ENCODE results near the gene SLC2A8. TPM values are rescaled to one million over a fixed set of nuclear protein-coding genes. Genes with fewer than 3 reads are reported as not detected.

SLC2A8 gene
- total RNA-seq, 1 donor from 2014 or later: 38.4 TPM

DNA sequence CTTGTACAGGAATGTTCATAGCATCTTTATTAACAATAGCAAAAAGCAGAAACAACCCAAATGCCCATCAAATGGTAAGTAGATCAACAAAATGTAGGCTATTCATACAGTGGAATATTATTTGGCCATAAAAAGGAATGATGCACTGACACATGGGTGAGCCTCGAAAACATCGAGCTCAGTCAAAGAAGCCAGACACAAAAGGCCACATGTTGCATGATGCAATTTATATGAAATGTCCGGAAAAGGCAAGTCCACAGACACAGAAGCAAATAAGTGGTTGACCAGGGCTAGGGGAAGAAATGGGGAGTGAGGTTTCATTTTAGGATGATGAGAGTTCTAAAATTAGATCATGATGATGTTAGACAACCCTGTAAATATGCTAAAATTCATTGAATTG, 16.5 kb upstream of the SLC2A8 start:
- DNase-seq (ENCODE audit: low spot score): no peak

- DNase-seq (ENCODE audit: low spot score): no peak
Observed at GRCh38 chr9:127382541-127382940, 14.4 kb upstream of the SLC2A8 start.

GRCh38 chr9:127384016-127384730, 12.8 kb upstream of the SLC2A8 start:
- no peak for DNase-seq (ENCODE audit: low spot score)

DNA sequence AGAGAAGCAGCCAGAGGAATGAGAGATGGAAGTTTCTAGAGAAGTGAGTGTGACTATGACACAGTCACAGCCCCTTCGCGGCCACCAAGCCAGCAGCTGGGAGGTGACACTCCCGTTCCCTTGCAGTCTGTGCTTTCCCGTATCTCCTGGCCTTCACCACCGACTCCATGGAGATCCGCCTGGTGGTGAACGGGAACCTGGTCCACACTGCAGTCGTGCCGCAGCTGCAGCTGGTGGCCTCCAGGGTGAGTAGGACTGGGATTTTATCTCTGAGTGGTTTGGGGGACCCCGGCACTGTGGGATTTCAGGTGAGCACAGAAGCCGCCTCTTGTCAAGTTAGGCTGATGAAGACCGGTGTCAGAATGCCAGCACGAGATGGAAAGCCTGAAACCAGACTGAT, 12.1 kb upstream of the SLC2A8 start:
- DNase-seq (ENCODE audit: low spot score): no peak

GRCh38 chr9:127386249-127386648, 10.7 kb upstream of the SLC2A8 start:
- DNase-seq (ENCODE audit: low spot score): no peak

DNA sequence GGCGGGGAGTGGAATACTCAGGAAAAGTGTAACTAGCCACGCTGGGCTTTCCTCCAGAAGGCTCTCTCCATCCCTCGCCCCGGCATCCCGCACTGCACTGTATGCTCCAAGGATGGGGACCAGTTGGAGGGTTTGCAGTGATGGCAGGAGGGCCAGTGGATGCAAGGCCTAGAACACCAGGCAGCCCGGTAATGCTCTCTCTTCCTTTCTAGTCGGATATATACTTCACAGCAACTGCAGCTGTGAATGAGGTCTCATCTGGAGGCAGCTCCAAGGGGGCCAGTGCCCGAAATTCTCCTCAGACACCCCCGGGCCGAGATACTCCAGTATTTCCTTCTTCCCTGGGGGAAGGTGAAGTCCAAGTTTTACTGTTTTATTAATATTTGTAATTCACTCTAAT, 10.0 kb upstream of the SLC2A8 start:
- DNase-seq (ENCODE audit: low spot score): no peak

GRCh38 chr9:127388037-127388855, 8.7 kb upstream of the SLC2A8 start:
- DNase-seq (ENCODE audit: low spot score): no peak

DNA sequence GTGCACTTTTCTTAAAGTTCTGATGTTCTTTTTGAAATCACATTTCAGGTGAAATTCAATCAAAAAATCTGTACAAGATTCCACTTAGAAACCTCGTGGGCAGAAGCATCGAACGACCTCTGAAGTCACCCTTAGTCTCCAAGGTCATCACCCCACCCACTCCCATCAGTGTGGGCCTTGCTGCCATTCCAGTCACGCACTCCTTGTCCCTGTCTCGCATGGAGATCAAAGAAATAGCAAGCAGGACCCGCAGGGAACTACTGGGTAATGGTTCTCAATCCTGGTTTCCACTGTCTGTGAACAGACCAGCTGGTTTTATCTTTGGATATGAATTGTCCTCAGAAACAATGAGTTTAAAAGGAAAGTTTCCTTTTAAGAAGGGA, 8.1 kb upstream of the SLC2A8 start:
- no peak for DNase-seq (ENCODE audit: low spot score)

DNA sequence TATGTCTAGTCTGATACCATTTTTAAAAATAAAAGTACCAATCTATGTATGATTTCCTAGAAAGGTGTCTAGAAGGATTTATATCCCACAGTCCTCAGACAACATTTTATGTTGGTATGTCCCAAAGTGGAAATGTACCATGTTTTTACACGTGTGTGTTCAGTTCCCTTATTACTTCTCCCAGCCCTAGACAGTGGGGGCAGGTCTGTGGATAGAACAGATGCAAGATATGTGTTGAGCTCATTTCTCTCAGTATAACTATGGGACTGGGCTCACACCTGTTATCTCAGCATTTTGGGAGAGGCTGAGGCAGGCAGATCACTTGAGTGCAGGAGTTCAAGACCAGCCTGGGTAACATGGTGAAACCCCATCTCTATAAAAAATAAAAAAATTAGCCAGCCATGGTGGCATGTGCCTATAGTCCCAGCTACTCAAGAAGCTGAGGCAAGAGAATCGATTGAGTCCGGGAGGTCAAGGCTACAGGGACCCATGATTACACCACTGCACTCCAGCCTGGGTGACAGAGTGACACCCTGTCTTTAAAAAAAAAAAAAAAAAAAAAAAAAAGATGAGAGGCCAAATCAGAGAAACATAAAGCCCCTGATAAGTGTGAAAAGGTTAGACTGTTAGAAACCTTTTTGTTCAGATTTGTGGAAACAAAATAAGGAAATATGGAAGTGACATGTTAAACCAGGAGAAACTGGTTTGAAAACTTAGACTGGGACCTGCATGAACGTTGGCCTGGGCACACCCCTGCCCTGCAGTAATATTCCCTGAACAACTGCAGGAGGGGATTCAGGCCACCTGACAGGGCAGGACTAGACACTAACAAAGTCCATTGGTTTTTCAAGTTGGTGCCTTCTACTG, 7.4 kb upstream of the SLC2A8 start:
- DNase-seq (ENCODE audit: low spot score): no peak

DNA sequence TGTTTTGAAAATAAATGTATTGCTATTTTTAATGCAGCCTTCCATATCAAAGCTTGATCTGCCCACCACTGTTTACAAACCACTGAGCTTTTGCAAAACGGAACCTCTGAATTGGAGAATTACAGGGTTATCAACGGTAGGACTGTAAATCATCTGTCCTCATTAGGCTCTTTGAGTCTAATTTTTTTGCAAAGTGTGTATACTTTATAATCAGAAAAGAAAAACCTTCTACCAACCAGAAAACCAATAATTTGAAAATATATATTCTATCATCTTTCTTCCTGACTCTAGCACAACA, 6.8 kb upstream of the SLC2A8 start:
- no peak for DNase-seq (ENCODE audit: low spot score)

DNA sequence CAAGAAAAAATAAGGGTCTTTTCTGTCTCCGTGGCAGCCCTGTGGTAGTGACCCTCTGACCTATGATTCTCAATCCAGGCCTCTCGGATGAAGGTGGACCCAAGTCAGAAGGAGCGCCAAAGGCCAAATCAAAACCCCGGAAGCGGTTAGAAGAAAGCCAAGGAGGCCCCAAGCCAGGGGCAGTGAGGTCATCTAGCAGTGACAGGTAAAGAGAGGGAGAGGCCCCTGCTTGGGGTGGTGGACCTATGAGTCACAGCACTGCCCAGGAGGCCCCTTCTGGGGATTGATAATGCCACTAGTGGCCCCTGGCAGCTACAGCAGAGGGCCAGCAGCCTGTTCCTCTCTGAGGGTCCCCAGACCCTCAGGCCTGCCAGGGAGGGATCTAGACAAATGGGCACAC, 6.4 kb upstream of the SLC2A8 start:
- no peak for DNase-seq (ENCODE audit: low spot score)

- DNase-seq (ENCODE audit: low spot score): no peak
Observed at GRCh38 chr9:127392166-127392565, 4.8 kb upstream of the SLC2A8 start.

GRCh38 chr9:127392976-127393375, 4.0 kb upstream of the SLC2A8 start:
- DNase-seq (ENCODE audit: low spot score): no peak

DNA sequence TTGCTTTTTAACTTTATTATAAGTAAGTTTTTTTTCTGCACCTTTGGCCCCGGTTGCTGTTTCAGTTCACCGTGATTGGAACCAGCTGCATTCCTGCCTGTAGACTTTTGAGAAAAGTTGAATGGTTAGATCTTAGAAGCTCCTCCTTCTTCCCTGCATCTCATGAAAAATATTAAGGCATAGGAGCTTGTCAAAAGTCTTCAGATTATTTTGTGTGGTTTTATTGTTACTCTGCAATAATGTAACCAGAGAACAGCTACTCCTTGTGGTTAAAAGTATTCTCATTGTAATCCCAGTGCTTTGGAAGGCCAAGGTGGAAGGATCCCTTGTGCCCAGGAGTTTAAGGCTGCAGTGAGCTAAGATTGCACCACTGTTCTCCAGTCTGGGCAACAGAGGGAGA, 3.3 kb upstream of the SLC2A8 start:
- DNase-seq (ENCODE audit: low spot score): no peak

DNA sequence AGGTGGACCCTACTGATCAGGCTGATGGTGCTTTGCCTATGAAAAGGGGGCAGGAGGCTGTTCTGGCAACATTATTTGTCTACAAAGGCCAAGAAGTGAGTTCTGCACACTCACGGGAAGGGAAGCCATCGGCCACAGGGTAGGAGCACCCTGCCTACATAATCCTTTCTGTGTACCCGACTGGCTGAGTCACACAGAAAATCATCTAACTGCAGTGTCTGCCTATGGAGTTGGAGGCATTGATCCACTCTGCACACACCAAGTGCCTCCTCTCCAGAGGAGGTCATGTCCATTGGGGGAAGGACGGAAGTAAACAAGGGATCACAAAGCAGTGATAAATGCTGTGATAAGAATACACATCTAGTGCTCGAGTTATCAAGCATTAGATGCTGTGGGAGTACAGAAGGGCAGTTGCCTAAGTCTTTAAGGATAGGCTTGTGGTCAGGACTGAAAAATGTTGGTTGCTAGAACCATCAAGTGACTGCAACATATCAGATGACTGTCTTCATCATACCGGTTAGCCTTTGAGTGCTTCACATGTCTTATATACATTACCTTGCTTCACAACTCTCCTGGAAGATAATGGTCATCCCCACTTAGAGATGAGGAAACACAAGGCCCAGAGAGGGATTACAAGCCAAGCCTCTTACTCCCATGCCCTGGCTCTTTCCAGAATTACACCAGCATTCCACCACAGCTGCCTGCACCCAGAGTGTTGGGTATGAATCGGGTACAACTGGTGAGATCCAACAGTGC, 1.3 kb upstream of the SLC2A8 start:
- DNase-seq (ENCODE audit: low spot score): no peak

DNA sequence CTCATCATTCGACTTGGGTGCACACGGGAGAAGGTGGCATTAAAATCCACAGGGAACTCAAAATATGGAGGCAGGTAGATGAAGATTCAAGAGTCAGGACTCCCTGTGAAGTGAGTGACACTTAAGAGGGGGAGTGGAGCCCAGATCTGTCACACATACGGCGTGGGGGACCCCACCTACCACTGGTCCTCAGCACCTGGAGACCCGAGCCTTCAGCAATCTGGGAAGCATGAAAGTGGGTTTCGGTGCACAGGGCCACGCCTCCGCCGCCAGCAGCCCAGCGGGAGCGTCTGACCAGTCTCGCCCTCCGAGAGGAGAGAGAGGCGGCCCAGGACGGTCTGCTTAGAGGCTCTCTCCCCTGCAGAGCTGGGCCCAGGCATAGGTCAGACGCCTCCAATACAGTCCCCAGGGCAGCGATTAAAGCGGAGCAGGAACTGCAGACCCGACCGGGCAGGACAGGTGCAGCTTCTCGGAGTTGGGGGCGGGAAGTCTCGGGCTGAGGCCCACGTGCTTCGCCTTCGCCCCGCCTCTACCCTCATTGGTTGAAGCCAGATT, 639 bp upstream of the SLC2A8 start:
- DNase-seq (ENCODE audit: low spot score): no peak

DNA sequence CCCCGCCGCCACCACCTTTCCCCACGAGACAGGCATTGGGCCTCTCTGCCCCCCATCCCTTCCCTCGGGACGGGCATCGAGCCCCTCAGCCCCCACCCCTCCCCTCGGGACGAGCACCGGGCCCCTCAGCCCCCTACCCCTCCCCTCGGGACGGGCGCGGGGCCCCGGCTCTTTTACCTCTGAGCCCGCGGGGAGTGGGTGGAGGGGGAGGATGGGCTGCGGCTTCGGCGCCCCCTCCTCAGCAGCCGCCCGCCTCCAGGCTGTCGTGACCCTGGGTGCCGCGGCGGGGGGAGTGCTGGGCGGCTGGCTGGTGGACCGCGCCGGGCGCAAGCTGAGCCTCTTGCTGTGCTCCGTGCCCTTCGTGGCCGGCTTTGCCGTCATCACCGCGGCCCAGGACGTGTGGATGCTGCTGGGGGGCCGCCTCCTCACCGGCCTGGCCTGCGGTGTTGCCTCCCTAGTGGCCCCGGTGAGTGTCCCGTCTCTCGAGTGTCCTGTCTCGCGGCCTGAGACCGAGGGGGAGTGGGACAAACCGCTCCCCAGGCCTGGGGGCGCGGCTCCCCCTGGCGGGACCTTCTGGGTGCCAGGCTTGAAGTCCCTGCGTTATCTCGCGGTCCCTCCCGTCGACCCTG, 791 bp downstream of the SLC2A8 start:
- peak; percentile 64 for DNase-seq (ENCODE audit: low spot score)

DNA sequence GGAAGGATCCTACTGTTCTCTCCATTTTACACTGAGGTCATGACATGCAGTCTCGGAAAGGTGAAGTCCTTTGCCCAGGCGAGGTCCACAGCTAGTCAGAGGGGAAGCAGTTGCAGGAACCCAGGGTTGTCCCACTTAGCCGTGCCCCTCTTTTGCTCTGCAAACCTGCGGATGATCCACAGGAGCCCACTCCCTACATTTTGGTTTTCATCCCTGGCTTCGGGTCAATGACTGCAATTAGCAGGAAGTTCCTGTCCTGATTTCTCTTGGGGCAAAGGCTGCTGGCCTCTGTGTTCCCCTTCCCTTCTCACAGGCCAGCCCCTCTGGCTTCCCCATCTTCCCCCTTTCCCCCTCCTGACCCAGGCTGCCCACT, 1.3 kb downstream of the SLC2A8 start:
- no peak for DNase-seq (ENCODE audit: low spot score)

- DNase-seq (ENCODE audit: low spot score): no peak
Observed at GRCh38 chr9:127398715-127399400, 1.9 kb downstream of the SLC2A8 start.

DNA sequence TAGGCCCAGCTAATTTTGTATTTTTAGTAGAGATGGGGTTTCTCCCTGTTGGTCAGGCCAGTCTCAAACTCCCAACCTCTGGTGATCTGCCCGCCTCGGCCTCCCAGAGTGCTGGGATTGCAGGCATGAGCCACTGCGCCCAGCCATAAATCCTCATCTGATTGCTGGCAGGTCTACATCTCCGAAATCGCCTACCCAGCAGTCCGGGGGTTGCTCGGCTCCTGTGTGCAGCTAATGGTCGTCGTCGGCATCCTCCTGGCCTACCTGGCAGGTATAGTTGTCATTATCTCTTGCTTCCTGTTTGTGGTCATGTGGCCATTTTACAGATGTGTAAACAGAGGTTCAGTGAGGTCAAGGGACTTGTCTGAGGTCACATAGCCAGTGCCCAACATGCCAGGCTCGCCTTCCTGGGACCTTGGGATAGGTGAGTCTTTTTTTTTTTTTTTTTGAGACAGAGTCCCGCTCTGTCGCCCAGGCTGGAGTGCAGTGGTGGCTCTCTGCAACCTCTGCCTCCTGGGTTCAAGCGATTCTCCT, 2.8 kb downstream of the SLC2A8 start:
- no peak for DNase-seq (ENCODE audit: low spot score)
